ENCODE measurements around the gene EXTL1.

The EXTL1 gene

DNA sequence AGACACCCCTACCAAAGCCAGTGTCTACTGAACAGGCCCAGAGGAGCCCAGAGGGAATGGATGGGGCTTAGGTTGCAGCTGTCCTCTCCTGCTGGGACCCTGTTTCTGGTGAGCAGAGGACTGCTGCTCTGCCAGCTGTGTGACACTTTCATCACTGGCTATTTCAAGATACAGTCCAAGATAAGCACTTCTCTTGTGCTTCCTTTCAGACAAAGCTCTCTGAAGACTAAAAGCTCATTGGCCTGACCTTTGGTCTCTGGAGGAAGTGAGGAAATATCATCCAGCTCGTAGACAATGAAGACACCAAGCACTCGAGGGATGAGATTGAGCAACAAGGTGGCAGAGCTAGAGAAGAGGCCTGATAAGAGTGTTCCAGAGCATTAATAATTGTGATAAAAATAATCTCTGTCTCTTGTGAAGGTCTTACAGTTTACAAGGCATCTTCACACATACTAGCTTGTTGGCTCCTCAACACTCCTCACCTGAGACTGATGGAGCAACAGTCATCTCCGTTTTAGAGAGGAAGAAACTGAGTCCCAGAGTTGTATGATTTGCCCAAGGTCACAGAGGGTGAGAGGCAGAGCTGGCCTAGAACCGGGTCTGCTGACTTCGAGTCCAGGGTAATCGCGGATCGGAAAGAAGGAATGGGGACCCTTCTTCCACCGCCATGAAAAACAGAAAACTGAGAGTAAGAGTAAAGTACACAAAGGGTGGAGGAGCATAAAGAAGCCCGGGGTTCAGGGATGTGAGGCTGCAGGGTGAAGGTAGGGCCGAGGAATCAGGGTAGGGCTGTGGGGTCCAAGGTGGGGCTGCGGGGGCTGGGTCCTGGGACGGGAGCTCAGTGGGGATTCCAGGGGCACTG lies 24.4 kb upstream of the EXTL1 start:
- peak in 4 of 51 donors; percentile 40 to 59 (median 47) for DNase-seq

DNA sequence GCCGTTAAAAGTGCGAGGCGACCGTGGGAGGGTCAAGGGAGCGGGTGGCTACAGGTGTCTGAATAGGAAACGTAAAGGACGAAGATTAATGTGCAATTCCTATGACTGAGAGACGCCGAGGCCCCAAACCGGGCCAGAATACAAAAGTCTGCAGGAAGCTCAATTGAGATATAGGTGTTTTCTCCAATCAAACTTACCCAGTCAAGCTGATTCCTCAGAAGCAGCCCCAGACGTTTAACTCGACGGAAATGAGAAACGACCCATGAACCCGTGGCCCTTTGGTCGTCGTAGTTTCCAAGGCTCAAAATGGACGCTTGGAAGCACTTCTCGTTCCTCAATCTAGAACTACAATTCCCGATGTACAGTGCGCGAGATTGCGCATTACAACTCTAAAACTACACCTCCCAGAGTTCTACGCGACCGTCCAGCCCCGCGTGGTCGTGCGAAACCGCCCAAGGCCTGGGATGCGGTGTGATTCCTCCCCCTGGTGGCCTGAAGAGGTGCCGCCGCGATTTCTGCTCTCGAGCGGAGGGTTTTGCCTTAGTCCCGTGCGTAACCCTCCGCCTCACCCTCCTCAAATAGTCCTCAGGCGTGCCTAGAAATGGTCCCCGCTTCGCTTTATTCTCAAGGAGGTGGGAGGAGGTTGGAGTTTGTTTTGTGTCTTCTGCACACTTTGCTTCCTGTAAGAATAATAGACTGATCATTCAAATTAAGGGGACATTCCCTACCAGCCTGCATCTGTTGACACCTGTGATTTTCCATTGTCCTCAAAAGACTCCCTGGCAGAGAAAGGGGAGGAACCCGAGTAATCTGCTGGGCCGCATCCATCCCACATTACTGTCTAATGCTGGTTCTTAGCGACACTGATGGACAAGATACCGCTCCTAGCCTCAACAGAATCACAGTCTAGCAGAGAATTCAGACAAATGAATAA lies 23.5 kb upstream of the EXTL1 start, which contains the start of gene PAFAH2:
PAFAH2 (minus strand) TSS at position 236 of the 934 bp plus-strand sequence. CDS start 7,247 bp downstream, outside the sequence.
- DNase-seq = peak; percentile 58 to 99 (median 94)

GRCh38 chr1:25999041-25999800 lies 22.4 kb upstream of the EXTL1 start:
- DNase-seq = no peak

DNA sequence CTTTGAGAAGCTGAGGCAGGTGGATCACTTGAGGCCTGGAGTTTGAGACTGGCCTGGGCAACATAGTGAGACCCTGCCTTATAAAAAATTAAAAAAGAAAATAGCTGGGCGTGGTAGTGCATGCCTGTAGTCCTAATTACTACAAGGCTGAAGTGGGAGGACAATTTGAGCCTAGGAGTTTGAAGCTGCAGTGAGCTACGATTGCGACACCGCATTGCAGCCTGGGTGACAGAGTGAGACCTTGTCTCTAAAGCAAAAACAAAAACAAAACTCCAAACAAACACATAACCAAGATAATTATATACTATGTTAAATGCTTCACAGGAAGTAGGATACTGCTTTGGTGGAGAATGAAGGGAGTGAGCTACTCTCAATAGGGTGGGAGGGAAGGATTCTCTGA lies 18.3 kb upstream of the EXTL1 start:
- no peak for DNase-seq

GRCh38 chr1:26003756-26004155 lies 17.8 kb upstream of the EXTL1 start:
- DNase-seq = no peak

GRCh38 chr1:26005434-26006105 lies 16.0 kb upstream of the EXTL1 start:
- no peak for DNase-seq

DNA sequence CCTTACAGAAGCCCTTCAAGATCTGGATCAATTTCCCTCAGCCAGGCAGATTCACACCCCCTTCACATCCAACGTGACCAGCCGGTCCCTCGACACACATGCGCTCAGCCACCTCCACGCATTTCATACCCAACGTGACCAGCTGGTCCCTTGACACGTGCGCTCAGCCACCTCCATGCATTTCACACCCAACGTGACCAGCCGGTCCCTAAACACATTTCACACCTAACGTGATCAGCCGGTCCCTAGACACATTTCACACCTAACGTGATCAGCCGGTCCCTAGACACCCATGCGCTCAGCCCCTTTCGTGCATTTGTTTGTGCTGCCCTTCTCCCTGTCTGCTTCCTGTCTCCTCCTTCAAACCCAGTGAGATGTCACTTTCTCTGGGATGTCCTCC lies 14.9 kb upstream of the EXTL1 start:
- DNase-seq = no peak

DNA sequence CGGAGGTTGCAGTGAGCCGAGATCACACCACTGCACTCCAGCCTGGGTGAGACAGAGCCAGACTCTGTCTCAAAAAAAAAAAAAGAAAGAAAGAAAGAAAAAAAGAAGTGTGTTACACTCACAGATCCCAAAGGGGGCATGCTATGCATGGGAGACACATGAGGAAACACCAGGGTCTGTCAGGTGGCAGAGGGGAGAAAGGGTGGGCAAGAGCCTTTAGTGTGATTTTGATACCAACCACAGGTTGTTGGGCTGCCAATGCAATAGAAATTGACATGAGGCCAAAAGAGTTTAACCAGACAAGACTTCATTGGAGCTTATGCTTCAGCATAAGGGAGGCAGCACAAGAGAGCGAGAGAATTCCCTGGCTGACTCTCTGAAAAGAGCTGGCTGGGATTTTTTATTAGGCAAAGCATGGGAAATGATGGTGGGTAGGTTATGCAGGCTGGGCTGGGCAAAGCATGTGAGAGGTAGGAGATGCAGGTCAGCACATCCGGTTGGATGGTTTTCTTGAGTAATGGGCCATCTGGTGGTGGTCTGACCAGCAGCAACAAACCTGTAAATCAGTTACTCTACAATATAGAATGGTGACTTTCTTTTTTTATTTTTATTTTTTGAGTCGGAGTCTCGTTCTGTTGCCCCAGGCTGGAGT lies 11.7 kb upstream of the EXTL1 start:
- DNase-seq = no peak

DNA sequence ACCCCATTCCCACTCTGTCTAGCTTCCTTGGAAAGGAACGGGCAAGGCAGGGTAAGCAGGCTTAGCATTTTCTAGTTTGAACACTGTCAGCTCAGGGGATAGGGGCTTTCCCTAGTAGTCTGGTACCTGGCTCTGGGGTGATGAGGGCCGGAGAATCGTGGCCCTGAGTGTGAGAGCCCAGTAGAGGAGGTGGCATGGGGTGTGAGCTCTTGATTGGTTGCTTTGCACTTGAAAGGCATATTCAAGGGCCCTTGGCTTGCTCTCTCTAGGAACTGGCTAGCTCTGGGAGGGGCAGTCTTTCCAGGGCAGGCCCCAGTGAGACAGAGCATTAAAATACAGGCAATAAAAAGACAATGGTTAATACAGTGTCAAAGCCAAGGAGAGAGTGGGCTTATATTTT lies 10.8 kb upstream of the EXTL1 start:
- no peak for DNase-seq

GRCh38 chr1:26012864-26013263 lies 8.7 kb upstream of the EXTL1 start:
- no peak for DNase-seq

DNA sequence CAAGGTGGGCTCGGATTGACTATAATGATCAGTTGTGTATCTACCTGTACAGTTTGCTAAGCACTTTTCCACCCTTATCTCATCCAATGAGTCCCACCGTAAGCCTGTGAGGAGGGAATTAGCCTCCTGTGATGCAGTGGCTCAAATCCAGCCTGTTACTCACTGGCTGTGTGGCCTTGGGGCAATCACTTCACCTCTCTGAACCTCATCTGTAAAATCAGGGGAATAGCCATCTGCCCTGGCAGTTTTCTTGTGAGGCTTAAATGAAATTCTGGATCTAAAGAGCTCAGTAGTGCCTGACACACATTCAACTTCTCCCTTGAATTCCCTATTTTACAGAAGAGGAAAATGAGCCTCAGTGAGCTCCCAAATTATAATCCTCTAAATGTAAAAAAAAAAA lies 7.4 kb upstream of the EXTL1 start:
- DNase-seq = no peak

GRCh38 chr1:26015358-26015757 lies 6.2 kb upstream of the EXTL1 start:
- DNase-seq = no peak

- DNase-seq = peak in 7 of 51 donors; percentile 10 to 58 (median 18)
Measured at GRCh38 chr1:26016258-26016952, 5.2 kb upstream of the EXTL1 start.

DNA sequence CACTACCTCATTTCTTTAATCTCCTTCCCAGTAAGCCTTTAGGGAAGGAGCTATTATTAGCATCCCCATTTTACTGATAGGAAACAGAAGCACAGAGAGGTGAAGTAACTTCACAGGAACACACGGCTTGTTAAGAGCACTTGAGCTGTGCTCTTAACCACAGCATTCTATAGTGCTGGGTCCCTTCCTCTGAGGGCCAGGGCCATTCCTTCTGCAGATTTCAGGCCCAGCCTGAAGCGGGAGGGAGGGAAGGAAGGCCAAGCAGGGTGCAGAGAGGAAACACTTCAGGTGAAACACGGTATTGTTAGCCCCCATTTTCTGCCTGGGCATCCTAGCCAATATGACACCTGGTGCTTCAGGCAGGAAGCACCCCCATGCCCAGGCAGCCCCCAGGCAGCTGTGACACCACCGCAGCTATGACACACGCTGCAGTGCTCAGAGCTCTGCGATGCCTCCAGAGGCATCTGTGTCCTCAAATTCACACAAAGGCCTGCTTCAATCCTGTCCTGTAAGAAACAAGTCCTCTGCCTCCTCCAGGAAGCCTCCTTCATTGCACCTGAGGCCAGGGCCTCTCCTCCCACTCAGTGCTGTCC lies 4.5 kb upstream of the EXTL1 start:
- peak in 1 of 51 donors; percentile 41 for DNase-seq

DNA sequence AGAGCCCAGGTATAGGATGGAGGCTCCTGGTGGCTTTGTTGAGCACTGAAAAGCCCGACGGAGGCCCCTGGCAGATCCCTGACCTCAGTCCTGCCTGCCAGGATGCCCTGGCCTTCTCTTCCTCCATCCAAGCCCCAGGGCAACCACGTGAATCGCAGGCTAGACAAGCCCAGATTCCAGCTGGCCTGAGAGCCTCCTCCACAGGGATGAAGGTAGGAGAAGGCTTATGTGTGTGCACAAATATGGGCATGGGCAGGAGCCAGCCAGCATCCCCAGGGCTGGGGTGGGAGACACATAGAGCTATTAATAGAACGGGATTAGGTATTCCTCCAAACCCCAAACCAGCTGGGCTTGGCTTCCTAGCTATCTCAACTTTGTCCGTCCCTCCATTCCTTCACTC lies 4.0 kb upstream of the EXTL1 start:
- DNase-seq = no peak

- no peak for DNase-seq
Measured at GRCh38 chr1:26019641-26020315, 1.8 kb upstream of the EXTL1 start.

DNA sequence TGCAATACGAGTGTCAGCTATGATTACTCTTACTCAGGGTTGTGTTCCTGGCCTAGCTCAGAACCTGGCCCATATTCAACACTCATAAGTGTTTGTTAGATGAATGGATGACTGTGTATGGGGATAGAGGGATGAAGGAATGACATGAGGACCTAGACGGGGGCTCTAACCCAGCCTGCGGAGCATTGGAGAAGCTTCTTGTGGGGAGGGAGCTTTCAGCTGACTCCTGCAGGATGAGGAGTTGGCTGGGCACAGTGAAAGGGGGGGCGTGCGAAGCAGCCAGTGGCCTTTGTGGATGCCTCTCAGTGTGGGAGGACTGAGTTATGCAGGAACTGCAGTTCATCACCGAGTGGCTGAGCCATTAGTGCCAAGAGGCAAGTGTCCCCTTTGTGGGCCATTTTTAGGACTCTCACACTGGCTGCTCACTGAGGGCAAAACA lies 1.2 kb upstream of the EXTL1 start:
- DNase-seq = peak in 2 of 51 donors; percentile 29 to 58

GRCh38 chr1:26020941-26021646 lies 481 bp upstream of the EXTL1 start:
- DNase-seq = no peak
